Activated CD8-positive, alpha-beta memory T cell treated with anti-CD3 and anti-CD28 coated beads, Interleukin-2, amount 50 U/mL, for 1 hour (primary cell): ENCODE data around the gene POU5F2.

ENCODE experiments used
- DNase-seq: peaks from one replicate; pipeline ENCODE4 v3.0.0-alpha.2; 2020; ENCODE audit errors: extremely low read depth

POU5F2 gene

DNA sequence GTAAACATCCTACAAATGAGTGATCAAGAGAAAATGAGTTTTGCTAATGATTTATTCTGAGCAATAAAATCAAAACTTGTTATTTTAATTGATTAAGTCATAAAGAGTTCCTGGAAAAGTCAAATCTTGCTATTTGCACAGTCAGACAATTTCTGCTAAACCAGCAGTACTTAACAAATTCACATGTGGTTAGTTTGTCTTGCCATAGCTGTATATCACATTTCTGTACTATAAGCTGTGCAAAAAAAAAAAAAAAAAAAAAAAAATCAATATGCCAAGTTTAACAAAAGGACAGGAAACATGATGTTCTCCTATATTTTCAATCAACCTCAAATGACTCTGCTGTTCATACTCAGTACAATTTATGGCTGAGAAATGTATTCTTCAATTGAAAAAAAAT lies 24.9 kb downstream of the POU5F2 start:
- no peak for DNase-seq

DNA sequence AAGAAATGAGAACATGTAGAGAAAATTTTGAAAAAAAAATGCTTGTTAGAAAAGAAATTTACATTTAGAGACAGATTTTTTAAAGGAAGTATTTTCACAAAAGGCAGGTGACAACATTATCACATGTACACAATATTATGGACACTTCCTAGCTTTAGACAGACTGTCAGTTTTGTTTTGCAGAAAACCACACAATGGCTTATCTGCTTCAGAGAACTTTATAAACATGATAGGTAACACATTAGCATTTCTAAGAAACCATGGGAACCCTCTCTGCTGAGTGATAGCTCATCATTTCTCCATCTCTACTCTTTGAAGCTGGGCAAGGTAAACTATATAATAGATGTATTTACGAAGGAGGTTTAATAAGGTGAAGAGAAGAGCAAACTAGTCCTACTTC lies 25.6 kb downstream of the POU5F2 start:
- no peak for DNase-seq

DNA sequence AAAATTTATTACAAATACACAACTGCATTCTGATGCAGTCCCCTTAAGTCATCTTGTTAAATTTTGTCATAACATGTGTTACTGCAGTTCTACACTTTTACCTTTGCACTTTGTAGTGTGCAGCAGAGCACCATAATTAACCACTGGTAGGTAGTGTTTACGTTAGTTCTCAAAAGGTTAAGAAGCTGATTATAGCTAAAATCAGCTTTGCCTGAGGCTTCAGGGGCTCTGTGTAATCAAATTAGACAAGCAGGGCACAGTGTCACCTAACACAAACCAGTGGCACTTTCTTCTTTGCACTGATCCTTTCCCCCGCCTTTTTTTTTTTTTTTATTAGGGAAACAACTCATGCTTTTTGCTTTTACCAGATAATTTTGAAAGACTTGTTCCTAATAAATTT lies 26.1 kb downstream of the POU5F2 start:
- DNase-seq: no peak

DNA sequence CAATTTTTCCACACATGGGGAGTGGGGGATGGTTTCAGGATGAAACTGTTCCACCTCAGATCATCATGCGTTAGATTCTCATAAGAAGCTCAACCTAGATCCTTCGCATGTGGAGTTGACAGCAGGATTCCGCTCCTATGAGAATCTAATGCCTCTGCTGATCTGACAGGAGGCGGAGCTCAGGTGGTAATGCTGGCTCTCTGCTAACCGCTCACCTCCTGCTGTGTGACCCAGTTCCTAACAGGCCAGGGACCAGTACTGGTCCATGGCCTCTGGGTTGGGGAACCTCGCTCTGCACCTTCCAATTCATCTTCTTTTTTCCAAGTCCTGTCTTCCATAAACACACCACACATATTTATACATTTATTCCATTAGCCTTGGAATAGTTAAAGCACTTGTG lies 33.0 kb downstream of the POU5F2 start:
- DNase-seq: no peak

DNA sequence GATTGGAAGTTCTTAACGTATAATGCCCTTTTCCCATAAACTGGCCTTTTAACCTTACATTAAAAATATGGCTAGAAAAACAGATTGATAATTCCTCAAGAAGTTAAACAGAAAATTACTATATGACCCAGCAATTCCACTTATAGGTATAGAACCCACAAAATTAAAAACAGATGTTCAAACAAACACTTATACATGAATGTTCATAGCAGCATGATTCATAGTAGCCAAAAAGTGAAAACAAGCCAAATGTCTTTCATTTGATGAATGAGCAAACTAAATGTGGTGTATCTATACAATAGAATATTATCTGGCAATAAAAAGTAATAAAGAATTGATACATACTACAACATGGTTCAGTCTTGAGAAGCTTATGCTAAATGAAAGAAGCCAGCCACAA lies 35.5 kb downstream of the POU5F2 start:
- no peak for DNase-seq

- DNase-seq: no peak
These were observed 36.4 kb downstream of the POU5F2 start for GRCh38 chr5:93704996-93705395.

DNA sequence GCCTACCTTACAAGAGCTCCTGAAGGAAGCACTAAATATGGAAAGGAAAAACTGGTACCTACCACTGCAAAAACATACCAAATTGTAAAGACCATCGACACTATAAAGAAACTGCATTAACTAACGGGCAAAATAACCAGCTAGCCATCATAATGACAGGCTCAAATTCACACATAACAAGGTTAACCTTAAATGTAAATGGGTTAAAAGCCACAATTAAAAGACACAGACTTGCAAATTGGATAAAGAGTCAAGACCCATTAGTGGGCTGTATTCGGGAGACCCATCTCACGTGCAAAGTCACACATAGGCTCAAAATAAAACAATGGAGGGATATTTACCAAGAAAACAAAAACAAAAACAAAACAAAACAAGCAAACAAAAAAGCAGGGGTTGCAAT lies 49.4 kb downstream of the POU5F2 start:
- no peak for DNase-seq
